SH-SY5Y (cell line): ENCODE results near the gene COPZ1.

Experiments used
- GATA2 ChIP-seq: IDR thresholded peaks from 2 replicates; pipeline ENCODE4 v1.6.1; 2011; ENCODE audit warnings: mild to moderate bottlenecking, low read depth, low read length
- GATA3 ChIP-seq: IDR thresholded peaks from 2 replicates; pipeline ENCODE4 v1.6.1; 2011; ENCODE audit warnings: low read depth, mild to moderate bottlenecking, low read length, moderate library complexity

The COPZ1 gene

DNA sequence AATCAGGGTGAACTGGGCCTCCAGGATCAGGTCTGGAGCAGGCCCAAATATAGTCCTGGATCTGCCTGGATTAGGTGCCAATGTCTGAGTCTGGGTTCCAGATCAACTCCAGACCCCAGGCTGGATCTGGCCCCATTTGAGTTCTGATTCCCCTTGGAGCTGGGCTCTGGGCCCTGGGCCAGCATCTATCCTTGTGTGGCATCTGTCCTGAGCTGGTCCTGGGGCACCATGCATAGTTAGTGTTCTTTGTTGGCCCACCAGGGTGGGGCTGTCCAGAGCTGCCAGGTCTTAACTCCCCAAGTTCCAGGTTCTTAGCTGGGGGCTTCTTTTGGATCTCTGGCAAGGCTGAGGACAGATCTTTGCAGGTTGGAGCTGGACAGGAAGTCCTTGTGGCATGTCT is 70.6 kb downstream of the COPZ1 start:
- no peak for TF ChIP-seq GATA2
- no peak for TF ChIP-seq GATA3

DNA sequence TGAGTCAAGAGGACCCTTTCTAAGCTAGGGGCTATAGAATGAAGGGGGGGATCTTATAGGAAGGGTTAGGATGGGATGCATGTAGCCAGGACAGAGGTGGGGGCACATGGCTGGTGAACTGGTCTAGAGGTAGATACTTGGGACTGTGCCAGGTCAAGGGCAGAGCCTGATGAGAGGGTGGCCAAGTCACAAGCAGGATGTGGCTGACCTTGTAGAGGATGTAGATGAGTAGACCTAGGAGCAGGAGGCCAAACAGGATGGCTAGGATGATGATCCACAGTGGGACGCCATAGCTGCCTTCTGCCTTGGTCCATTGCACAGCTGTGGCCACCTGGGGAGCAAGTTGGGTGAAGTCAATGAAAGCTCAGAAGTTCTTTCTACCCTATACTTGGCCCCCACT is 72.2 kb downstream of the COPZ1 start:
- TF ChIP-seq GATA3 (no peak), GATA2 (no peak)

- TF ChIP-seq GATA2, result no peak
- TF ChIP-seq GATA3, result no peak
These were observed 73.3 kb downstream of the COPZ1 start for GRCh38 chr12:54398218-54398617.

DNA sequence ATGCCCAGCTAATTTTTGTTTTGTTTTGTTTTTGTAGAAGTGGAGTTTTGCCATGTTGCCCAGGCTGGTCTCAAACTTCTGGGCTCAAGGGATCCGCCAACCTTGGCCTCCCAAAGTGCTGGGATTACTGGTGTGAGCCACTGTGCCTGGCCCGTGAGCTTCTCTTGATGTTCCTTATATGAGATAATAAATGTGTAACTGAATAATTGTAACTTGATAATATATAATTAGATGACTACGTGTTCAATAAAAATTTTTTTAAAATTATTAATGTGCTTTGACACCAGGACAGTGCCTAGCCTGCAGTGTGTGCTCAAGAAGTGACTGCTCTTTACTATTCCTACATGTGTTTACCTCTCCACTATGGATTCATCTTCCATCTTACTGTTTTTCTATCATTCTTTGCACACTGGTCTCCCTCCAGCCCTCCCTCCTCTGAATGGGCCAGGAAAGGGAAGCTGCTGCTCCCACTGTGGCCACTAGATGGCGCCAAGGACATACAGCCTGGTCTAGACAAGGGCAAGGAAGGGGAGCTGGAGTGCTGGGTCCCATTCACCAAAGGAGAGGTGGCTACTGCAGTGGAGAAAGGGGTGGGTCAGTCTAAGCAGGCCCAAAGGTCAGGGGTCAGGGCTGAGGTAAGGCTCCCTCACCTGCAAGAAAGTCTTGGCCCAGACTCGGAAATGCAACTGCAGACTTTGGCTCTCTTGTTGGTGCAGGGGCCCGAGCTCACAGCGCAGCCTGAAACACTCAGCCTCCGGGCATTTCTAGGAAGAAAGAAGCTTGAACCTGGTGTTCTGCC is 74.3 kb downstream of the COPZ1 start:
- no peak for TF ChIP-seq GATA3
- TF ChIP-seq GATA2, result no peak

DNA sequence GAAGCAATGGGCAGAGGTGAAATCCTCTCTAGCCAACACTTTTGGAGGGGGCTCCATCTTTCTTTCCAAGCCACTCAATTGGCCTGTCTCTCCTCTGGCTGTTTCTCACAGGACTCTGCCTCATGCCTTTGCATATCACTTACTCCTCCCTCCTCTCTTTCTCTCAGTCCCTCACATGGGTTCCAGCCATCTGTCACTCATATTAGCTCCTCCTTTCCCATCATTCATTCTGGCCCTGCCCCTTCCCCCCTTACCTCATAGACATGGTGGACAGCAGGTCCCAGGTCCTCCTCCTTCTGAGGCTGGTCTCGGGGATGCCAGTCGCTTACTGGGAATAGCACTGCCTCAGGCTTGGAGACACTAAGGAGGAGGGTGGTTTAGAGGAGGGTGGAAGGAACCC is 76.2 kb downstream of the COPZ1 start:
- TF ChIP-seq GATA2 (no peak), GATA3 (no peak)
